Hepatocyte (in vitro differentiated cells): ENCODE measurements around the gene BARX2.

Source experiments
- CTCF ChIP-seq: fragments of 200-600 bp; sonication (generic); IDR thresholded peaks from 2 replicates; pipeline ENCODE4 v1.5.1; 2016; ENCODE audit warnings: antibody characterized with exemption, mild to moderate bottlenecking; ENCODE audit not compliant: poor library complexity
- EZH2 ChIP-seq: fragments of 200-600 bp; sonication (generic); IDR thresholded peaks from 2 replicates; pipeline ENCODE4 v1.6.1; 2016; ENCODE audit warnings: antibody characterized with exemption, mild to moderate bottlenecking, borderline replicate concordance

- TF ChIP-seq CTCF: no peak
- TF ChIP-seq EZH2: no peak
Observed at GRCh38 chr11:129458756-129459535, 83.3 kb downstream of the BARX2 start.
